Measurements from ENCODE around the gene TMEM204.

TMEM204 gene

GRCh38 chr16:1536601-1537000 is 3.1 kb downstream of the TMEM204 start:
- in situ Hi-C loops (cut with MboI; ENCODE audit: low sequenced_read_pairs), result no loop called here

- in situ Hi-C loops (cut with MboI; ENCODE audit: low sequenced_read_pairs), result no loop called here
Observed at GRCh38 chr16:1537138-1537577, 3.7 kb downstream of the TMEM204 start.

- in situ Hi-C loops (cut with MboI; ENCODE audit: low sequenced_read_pairs), result no loop called here
Observed at GRCh38 chr16:1537763-1538289, 4.4 kb downstream of the TMEM204 start.

GRCh38 chr16:1538804-1539520 is 5.5 kb downstream of the TMEM204 start:
- in situ Hi-C loops (cut with MboI; ENCODE audit: low sequenced_read_pairs), result no loop called here

GRCh38 chr16:1539720-1540555 is 6.5 kb downstream of the TMEM204 start:
- in situ Hi-C loops (cut with MboI; ENCODE audit: low sequenced_read_pairs), result no loop called here

- in situ Hi-C loops (cut with MboI; ENCODE audit: low sequenced_read_pairs), result no loop called here
Observed at GRCh38 chr16:1540556-1540855, 7.0 kb downstream of the TMEM204 start.

GRCh38 chr16:1541293-1542165 is 8.1 kb downstream of the TMEM204 start:
- in situ Hi-C loops (cut with MboI; ENCODE audit: low sequenced_read_pairs), result no loop called here

GRCh38 chr16:1542166-1542500 is 8.7 kb downstream of the TMEM204 start:
- in situ Hi-C loops (cut with MboI; ENCODE audit: low sequenced_read_pairs), result no loop called here

GRCh38 chr16:1542533-1542932 is 9.1 kb downstream of the TMEM204 start:
- in situ Hi-C loops (cut with MboI; ENCODE audit: low sequenced_read_pairs), result no loop called here

- in situ Hi-C loops (cut with MboI; ENCODE audit: low sequenced_read_pairs), result no loop called here
Observed at GRCh38 chr16:1543085-1543896, 9.8 kb downstream of the TMEM204 start.

- in situ Hi-C loops (cut with MboI; ENCODE audit: low sequenced_read_pairs), result no loop called here
Observed at GRCh38 chr16:1545044-1546040, 11.9 kb downstream of the TMEM204 start.

GRCh38 chr16:1546430-1546829 is 13.0 kb downstream of the TMEM204 start:
- in situ Hi-C loops (cut with MboI; ENCODE audit: low sequenced_read_pairs), result no loop called here

GRCh38 chr16:1548233-1548632 is 14.8 kb downstream of the TMEM204 start:
- in situ Hi-C loops (cut with MboI; ENCODE audit: low sequenced_read_pairs), result no loop called here

GRCh38 chr16:1548727-1549126 is 15.3 kb downstream of the TMEM204 start:
- in situ Hi-C loops (cut with MboI; ENCODE audit: low sequenced_read_pairs), result no loop called here

- in situ Hi-C loops (cut with MboI; ENCODE audit: low sequenced_read_pairs), result no loop called here
Observed at GRCh38 chr16:1550069-1550468, 16.6 kb downstream of the TMEM204 start.

- in situ Hi-C loops (cut with MboI; ENCODE audit: low sequenced_read_pairs), result no loop called here
Observed at GRCh38 chr16:1550696-1551095, 17.2 kb downstream of the TMEM204 start.

GRCh38 chr16:1551166-1551565 is 17.7 kb downstream of the TMEM204 start:
- in situ Hi-C loops (cut with MboI; ENCODE audit: low sequenced_read_pairs), result no loop called here

GRCh38 chr16:1552129-1552528 is 18.7 kb downstream of the TMEM204 start:
- in situ Hi-C loops (cut with MboI; ENCODE audit: low sequenced_read_pairs), result no loop called here
